GM12892 (cell line): ENCODE results near the gene CNTNAP5.

Experiments
- DNase-seq: peaks from one replicate; pipeline ENCODE4 v3.0.0; 2011; ENCODE audit not compliant: insufficient read length
- FAIRE-seq: peaks from 2 replicates; lab custom pipeline; 2011; peaks lifted over from hg19 to GRCh38; lab: Jason Lieb, UNC
- POLR2A ChIP-seq: IDR thresholded peaks from 2 replicates; pipeline ENCODE4 v1.6.1; 2011; ENCODE audit warnings: low read depth, low read length, control low read depth
- POLR2AphosphoS5 ChIP-seq: IDR thresholded peaks from 2 replicates; pipeline ENCODE4 v1.6.1; 2011; ENCODE audit warnings: low read depth, low read length, control low read depth
- TAF1 ChIP-seq: IDR thresholded peaks from 2 replicates; pipeline ENCODE4 v1.6.1; 2011; ENCODE audit warnings: low read depth, mild to moderate bottlenecking, control low read depth, low read length, borderline replicate concordance

The CNTNAP5 gene

DNA sequence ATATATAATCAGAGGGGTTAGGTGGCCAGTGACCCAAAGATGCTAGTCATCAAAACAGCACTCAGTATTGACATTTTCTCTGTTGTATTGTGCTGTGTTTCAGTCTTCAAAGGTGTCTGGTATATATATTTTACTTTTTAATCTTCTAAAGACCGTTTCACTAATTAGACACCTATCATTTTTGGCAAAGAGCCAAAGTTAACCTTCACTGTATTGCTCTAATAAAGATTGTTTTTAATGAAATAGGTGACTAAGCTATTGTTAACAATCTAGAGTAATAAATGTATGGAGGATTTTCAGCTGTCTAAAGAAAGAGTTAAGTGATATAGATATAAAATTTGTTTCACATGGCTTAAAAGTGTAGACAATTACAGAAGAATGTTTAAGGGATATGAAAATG is 264.0 kb downstream of the CNTNAP5 start:
- TF ChIP-seq POLR2AphosphoS5 (no peak), TAF1 (no peak), POLR2A (no peak)
- FAIRE-seq (no peak), DNase-seq (no peak)

DNA sequence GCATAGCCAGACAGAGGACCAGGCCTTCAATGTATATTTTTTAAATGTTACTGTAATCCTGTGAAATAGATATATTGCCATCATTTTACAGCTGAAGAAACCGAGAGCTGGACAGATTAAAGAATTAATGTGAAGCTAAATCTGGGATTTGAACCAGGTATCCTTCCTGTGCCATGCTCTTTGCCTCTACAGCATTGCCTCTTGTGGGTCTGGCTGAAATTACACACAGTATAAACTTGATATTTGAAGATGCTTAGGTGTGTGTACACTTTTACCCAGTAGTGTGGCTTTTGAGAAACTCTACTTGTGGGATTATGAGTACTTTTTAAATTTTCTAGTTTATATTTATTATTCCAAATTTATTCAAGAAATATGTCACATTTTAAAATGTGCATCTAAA is 264.5 kb downstream of the CNTNAP5 start:
- no peak for FAIRE-seq

DNA sequence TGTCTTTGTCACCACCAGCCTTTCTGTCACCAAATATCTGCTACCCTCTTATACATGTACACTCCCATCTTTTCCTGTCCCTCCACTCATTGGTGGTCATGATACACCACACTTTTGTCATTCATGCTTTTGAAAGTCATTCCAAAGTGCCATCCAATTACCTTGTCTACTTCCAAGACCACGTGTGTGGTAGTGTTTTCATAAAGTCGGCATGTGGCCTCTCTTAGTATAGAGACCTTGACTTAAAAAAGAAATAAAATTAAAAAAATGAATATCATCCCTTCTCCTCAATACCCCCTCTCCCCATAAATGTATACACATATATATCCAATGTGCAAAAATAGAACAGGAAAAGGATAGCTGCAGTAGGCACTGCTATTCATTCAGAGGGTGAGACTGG is 271.4 kb downstream of the CNTNAP5 start:
- FAIRE-seq = no peak
- no peak for TF ChIP-seq POLR2AphosphoS5
- no peak for DNase-seq

More for the DNA sequence above, 264.5 kb downstream of the CNTNAP5 start:
- no peak for TF ChIP-seq POLR2A
- no peak for TF ChIP-seq POLR2AphosphoS5
- DNase-seq = no peak

DNA sequence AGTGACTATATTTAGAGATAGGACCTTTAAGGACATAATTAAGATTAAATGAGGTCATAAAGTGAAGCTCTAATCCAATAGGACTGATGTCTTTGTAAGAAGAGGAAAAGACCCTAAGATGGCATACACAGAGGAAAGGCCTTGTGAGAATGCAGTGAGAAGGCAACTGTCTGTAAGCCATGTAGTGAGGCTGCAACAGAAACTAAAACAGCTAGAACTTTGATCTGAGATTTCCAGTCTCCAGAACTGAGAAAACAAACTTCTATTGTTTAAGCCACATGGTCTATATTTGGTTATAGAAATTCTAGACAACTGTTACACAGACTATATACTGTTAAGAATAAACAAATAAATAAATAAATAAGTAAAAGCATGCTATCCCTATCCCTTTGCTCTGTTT is 276.8 kb downstream of the CNTNAP5 start:
- DNase-seq (no peak), FAIRE-seq (no peak)
- TF ChIP-seq POLR2A = no peak

DNA sequence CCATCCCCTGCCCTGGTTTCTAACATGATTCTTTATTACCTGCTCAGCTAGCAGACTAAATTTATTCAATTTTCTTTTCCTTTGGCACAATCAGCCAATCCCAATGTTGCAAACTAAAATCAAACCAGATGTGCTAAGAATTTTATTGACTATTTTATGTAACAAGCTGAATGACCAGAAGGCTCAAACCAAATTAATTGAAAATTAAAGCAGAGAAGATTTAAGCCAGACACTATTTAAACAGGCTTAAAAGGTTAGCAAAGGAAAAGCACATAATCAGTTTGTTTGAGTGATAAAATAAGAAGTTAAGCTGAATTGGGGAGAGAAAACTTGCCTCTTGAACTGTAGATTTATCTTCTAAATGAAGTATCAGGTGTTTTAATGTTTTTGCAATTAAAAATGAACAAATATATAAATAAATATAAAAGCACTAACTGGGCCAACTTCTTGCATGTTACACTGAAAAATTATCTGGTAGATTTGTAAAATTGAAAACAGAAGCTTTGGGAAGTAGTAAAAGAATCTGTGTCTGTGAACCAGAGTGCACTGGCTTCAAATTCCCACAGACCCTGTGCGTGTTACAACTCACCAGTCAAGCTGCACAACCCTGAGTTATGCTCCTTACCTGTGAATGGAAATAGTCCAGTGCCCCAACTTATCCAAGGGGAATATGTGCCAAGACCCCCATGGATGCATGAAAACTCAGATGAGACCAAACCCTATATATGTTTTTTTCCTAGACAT is 283.4 kb downstream of the CNTNAP5 start:
- no peak for FAIRE-seq
- TF ChIP-seq POLR2AphosphoS5 (no peak), TAF1 (no peak), POLR2A (no peak)
- no peak for DNase-seq

DNA sequence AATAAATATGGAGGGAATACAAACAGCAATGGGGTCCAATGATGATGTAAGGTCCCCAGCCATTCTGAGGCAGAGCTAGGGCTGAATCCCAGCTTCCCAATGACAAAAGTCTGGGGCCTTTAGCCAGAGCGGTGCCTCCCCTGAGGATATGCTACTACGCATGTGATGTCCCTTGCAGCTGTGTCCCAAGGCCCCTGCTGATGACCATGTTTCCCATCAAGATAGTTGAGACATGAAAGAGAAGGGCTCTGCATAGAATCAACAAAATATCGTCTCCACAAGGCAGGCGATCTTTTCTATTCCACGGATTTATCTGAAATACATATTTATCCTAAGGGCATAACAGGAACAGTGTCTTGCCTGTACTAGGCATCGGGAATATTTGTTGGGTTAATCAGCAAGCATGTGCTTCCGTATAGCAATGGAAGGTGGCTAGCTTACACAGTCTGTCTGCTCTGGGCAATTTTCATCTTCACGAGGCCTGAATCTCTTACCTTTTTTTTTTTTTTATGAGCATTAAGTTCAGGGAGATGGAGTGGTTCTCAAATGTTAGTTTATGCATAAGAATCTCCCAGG is 284.6 kb downstream of the CNTNAP5 start:
- DNase-seq = no peak
- TF ChIP-seq POLR2A = no peak
- no peak for TF ChIP-seq TAF1
- no peak for TF ChIP-seq POLR2AphosphoS5
- no peak for FAIRE-seq

DNA sequence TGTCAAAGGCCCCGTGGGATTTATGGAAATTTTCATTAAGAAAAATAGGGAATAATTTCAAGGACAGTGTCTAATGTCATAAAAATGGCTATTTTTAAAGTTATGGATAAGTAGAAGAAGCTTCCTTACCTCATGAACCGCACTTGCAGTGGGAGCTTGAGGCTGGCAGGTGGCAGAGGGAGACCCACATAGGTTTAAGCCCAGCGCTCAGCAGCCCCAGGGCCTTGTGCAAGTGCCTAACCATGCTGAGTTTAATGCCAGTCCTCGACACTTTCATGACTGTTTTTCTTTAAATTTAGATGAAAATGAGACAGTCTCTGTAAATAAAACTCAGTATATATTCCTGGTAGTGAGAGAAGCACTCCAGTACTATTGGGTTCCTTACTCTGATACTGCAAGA is 285.6 kb downstream of the CNTNAP5 start:
- TF ChIP-seq POLR2AphosphoS5 (no peak), POLR2A (no peak), TAF1 (no peak)
- no peak for FAIRE-seq
- no peak for DNase-seq

DNA sequence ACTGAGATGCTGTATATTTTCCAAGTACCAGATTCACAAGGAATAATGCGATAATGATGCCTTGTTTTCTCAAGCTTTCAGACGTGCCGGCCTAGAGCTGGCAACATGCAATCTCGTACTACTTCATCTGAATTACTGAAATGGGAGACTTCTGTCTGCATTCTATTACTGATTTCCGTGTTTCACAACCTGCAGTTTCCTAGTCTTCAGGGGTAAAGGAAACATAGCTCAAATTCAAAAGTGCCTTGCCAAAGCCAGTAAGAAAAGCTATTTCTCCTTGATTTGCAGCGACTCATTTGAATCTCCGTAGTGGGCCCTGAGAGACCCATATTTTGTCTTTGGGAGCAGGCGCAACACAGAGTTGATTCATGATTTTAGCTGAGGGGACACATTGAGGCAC is 289.0 kb downstream of the CNTNAP5 start:
- DNase-seq (no peak), FAIRE-seq (no peak)
- TF ChIP-seq TAF1 (no peak), POLR2A (no peak), POLR2AphosphoS5 (no peak)

DNA sequence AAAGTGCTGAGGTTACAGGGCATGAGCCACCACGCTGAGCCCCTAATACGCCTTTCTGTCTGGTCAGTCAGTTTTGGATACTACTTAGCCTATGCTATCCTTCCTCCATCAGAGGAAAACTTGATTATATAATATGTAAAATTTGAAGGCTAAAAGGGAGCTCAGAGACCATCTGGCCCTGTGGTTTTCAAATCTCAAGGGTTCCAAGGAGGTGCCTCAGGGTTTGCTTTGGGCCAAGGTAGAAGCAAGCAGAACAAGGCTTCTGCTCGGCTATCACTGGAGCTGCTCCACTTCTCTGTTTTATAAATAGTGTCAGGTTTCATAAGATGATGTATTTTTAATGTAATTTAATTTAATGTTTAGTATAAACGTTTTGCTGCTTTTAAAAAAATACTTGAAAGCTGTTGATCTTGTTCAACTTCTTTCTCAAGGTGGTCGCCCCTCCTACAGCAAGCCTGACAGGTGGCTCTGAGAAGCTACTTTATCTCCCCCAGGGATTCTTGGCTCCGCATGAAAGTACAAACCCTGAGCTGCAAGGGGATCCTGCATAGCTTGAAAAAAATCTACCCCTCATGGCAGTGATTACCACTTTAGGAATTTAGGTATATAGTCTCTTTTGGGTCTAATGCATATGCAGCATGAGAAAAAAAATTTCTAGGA is 290.3 kb downstream of the CNTNAP5 start:
- TF ChIP-seq TAF1 (no peak), POLR2A (no peak), POLR2AphosphoS5 (no peak)
- DNase-seq (no peak), FAIRE-seq (no peak)

DNA sequence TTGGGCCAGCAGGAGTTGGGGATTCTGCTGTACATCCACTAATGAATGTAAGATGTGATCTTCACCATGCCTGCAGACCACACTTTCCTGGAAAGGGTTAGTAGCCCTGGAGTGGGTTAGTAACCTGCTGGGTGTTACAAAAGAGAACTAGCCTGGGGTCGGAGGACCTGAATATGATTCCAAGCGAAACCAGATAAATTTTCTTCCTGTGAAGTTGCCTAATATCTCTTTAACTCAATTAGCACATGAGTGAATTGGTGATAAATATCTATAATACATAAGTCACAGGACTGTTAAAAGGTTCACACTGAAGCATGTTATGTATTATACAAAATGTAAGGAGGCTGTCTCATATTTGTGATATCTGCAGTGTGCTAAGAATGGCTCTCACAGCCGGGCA is 291.0 kb downstream of the CNTNAP5 start:
- TF ChIP-seq TAF1 (no peak), POLR2AphosphoS5 (no peak), POLR2A (no peak)
- FAIRE-seq (no peak), DNase-seq (no peak)

DNA sequence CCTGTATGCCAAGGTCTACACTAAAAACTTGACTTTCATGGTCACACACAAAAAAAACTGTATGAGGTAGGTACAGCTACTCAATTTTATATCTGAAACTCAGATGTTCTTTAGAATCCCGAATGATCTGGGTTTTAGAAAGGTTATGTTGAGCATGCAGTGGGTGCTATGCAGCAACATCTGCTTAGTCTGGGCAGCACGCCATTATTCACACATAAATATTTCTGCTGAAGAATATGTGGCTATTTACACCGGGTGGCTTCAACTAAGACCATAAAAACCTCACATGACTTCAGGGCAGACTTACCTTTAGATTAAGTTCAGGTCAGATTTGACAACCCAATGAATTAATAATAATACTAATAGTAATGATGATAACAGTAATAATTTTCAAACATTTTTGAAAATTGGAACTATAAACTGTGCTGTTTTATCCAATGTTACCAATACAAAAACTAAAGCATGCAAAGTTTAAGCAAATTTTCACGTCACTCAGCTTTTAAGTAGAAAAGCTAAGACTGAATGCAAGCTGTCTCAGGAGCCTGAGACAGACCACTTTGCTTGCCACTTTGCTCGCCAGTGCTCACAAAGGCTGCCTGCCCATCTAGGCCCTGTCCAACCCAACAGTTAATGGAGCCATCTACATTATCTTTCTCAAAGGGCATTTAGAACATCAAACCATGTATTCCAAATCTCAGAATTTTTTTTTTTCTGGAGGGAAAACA is 292.0 kb downstream of the CNTNAP5 start:
- DNase-seq (no peak), FAIRE-seq (no peak)
- TF ChIP-seq POLR2A (no peak), POLR2AphosphoS5 (no peak), TAF1 (no peak)
